ENCODE results near the gene WDR48. TPM values are rescaled to one million over a fixed set of nuclear protein-coding genes. Genes with fewer than 3 reads are reported as not detected.

Gene WDR48
- total RNA-seq, 3 donors from 2014 or later (not counting 1 experiment from before 2014, with no cell fraction given) = 89.1 to 101 (median 91.5) TPM

DNA sequence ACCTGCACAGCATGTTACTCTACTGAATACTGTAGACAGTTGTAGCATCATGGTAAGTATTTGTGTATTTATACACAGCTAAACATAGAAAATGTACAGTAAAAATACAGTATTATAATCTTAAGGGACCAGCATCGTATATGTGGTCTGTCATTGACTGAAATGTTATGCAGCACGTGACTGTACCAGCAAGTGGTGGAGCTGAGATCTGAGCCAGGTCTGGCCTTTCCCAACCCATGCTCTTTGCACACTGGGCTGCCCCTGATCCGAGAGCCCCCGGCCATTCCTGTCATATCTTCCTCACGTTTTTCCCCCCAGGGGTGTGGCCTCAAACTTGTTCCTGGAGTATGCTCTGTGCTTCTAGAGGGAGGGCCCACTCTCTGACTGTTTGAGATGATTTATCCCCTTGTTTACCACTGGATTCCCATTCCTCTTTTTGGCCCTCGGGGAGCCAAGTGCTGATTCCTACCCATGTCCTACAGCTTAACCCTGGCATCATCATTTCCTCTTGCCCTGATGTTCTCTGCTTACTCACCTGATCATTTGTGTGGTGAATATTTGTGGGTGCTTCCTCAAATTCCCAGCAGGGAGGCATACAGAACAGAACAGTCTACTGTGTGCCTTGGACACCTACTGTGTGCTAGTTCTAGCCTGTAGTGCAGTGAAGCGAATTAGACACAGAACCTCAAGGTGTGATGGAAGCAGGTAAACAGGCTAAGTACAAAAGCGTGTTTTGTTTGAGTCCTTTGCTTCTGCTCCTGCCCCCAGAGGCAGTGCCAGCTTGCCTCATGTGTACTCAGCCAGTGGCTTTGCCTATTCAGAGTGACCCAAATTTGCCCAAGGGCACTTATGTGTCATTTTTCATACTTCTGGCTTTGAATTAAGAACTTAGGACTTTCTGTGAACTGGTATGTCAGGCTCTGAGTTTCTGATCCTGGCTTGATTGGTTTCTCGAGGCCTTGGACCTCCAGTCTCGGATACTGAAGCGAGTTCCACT is 80.6 kb downstream of the WDR48 start:
- Histone ChIP-seq H3K36me3 (ENCODE audit: control insufficient read depth, insufficient read depth, low read length) (no peaks in the 10 kb centered on the region), H3K4me1 (ENCODE audit: control insufficient read depth, insufficient read depth, low read length) (peaks cover 15% of the 10 kb centered on the region), H3K27ac (ENCODE audit: low read length) (no peak overlapping the region), H3K4me3 (ENCODE audit: low read length) (no peak overlapping the region), H3K9me3 (ENCODE audit: control insufficient read depth, insufficient read depth, low read length) (no peaks in the 10 kb centered on the region), H3K27me3 (ENCODE audit: control insufficient read depth, insufficient read depth, low read length) (no peaks in the 10 kb centered on the region)
- H3K4me3 Mint-ChIP-seq = no peak overlapping the region
- H3K9me3 Mint-ChIP-seq = no peaks in the 10 kb centered on the region
- WGBS (ENCODE audit: insufficient coverage) = 85% methylated on average over 11 of the region's 11 CpGs
- no peak overlapping the region for H3K27ac Mint-ChIP-seq
- H3K36me3 Mint-ChIP-seq = no peaks in the 10 kb centered on the region
- H3K4me1 Mint-ChIP-seq = peaks cover 12 to 18% of the 10 kb centered on the region in 2 donors
- TF ChIP-seq, protein P1, sequence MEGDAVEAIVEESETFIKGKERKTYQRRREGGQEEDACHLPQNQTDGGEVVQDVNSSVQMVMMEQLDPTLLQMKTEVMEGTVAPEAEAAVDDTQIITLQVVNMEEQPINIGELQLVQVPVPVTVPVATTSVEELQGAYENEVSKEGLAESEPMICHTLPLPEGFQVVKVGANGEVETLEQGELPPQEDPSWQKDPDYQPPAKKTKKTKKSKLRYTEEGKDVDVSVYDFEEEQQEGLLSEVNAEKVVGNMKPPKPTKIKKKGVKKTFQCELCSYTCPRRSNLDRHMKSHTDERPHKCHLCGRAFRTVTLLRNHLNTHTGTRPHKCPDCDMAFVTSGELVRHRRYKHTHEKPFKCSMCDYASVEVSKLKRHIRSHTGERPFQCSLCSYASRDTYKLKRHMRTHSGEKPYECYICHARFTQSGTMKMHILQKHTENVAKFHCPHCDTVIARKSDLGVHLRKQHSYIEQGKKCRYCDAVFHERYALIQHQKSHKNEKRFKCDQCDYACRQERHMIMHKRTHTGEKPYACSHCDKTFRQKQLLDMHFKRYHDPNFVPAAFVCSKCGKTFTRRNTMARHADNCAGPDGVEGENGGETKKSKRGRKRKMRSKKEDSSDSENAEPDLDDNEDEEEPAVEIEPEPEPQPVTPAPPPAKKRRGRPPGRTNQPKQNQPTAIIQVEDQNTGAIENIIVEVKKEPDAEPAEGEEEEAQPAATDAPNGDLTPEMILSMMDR (IDR thresholded peaks at IDR 0.05) = no peak
- DNase-seq = no peak
- intact Hi-C loops (cut with micrococcal nuclease) = no loop called here
- no peak for ATAC-seq
- H3K27me3 Mint-ChIP-seq (ENCODE audit: low read depth in 2 of 2) = peaks cover 0 to 3% of the 10 kb centered on the region in 2 donors

DNA sequence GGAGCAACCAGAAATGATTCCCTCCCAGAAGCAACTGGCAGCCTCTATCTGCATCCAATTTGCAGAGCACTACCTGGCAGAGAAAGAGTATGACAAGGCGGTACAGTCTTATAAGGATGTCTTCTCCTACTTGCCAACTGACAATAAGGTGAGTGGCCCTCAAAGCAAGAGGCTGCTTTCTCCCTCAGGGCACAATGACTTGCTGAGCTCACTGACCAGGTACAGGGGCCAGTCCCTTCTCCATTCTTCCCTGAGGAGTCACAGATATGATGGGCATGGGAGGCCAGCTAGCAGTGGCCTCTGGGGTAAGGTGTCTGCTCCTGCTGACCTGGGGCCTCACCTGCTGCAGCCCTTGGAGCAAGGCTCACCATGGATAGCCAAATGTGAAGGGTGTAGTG is 81.3 kb downstream of the WDR48 start:
- TF ChIP-seq, protein P1 (IDR thresholded peaks at IDR 0.05) = no peak
- intact Hi-C loops (cut with micrococcal nuclease) = no loop called here
- no peaks in the 10 kb centered on the region for H3K36me3 ChIP-seq (ENCODE audit: control insufficient read depth, insufficient read depth, low read length)

DNA sequence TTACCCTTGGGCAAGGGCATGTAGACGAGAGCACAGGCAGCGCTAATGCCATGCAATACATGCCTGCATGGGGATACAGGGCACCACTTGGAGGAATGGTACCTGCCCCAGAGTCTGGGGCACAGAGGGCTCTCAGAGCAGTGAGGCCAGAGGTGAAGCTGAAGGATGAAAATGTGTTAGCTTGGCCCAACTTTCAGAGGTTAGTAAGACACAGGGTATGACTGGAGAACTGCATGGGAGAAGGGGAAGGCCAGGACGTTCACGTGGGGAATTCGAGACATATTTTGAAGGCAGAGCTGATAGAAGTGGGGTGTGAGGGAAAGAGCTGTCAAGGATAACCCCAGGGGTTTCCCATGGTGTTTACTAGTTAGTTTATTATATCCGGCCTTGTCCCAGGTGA is 82.0 kb downstream of the WDR48 start:
- no peaks in the 10 kb centered on the region for H3K36me3 ChIP-seq (ENCODE audit: control insufficient read depth, insufficient read depth, low read length)
- H3K27ac Mint-ChIP-seq = no peak overlapping the region
- TF ChIP-seq, protein P1 (IDR thresholded peaks at IDR 0.05) = no peak
- H3K27ac ChIP-seq (ENCODE audit: low read length) = no peak overlapping the region
- peaks cover 0 to 3% of the 10 kb centered on the region in 2 donors for H3K27me3 Mint-ChIP-seq (ENCODE audit: low read depth in 2 of 2)
- peaks cover 0 to 6% of the 10 kb centered on the region in 2 donors for H3K4me1 Mint-ChIP-seq
- H3K4me1 ChIP-seq (ENCODE audit: control insufficient read depth, insufficient read depth, low read length) = peaks cover under 1% of the 10 kb centered on the region
- intact Hi-C loops (cut with micrococcal nuclease) = no loop called here
- no peaks in the 10 kb centered on the region for H3K27me3 ChIP-seq (ENCODE audit: control insufficient read depth, insufficient read depth, low read length)
- H3K36me3 Mint-ChIP-seq = no peaks in the 10 kb centered on the region
- no peak overlapping the region for H3K4me3 ChIP-seq (ENCODE audit: low read length)
- DNase-seq (no peak), ATAC-seq (no peak)
- no peaks in the 10 kb centered on the region for H3K9me3 ChIP-seq (ENCODE audit: control insufficient read depth, insufficient read depth, low read length)
- 72% methylated on average over 6 of the region's 6 CpGs for WGBS (ENCODE audit: insufficient coverage)
- no peak overlapping the region for H3K4me3 Mint-ChIP-seq
- H3K9me3 Mint-ChIP-seq = no peaks in the 10 kb centered on the region

More for the DNA sequence above, 81.3 kb downstream of the WDR48 start:
- Histone ChIP-seq H3K9me3 (ENCODE audit: control insufficient read depth, insufficient read depth, low read length) (no peaks in the 10 kb centered on the region), H3K4me1 (ENCODE audit: control insufficient read depth, insufficient read depth, low read length) (peaks cover 8% of the 10 kb centered on the region), H3K27me3 (ENCODE audit: control insufficient read depth, insufficient read depth, low read length) (no peaks in the 10 kb centered on the region), H3K4me3 (ENCODE audit: low read length) (no peak overlapping the region), H3K27ac (ENCODE audit: low read length) (no peak overlapping the region)
- ATAC-seq (no peak), DNase-seq (no peak)
- Mint-ChIP-seq H3K36me3 (no peaks in the 10 kb centered on the region), H3K27me3 (ENCODE audit: low read depth in 2 of 2) (peaks cover 0 to 3% of the 10 kb centered on the region in 2 donors), H3K4me3 (no peak overlapping the region), H3K4me1 (peaks cover 5 to 11% of the 10 kb centered on the region in 2 donors), H3K27ac (no peak overlapping the region), H3K9me3 (no peaks in the 10 kb centered on the region)
- WGBS (ENCODE audit: insufficient coverage) = 92% methylated on average over 1 of the region's 1 CpG
